ENCODE measurements around the gene JMJD8.

GRCh38 chr16:680625-680945 is 3.5 kb downstream of the JMJD8 start:
- TF ChIP-seq, protein P1, sequence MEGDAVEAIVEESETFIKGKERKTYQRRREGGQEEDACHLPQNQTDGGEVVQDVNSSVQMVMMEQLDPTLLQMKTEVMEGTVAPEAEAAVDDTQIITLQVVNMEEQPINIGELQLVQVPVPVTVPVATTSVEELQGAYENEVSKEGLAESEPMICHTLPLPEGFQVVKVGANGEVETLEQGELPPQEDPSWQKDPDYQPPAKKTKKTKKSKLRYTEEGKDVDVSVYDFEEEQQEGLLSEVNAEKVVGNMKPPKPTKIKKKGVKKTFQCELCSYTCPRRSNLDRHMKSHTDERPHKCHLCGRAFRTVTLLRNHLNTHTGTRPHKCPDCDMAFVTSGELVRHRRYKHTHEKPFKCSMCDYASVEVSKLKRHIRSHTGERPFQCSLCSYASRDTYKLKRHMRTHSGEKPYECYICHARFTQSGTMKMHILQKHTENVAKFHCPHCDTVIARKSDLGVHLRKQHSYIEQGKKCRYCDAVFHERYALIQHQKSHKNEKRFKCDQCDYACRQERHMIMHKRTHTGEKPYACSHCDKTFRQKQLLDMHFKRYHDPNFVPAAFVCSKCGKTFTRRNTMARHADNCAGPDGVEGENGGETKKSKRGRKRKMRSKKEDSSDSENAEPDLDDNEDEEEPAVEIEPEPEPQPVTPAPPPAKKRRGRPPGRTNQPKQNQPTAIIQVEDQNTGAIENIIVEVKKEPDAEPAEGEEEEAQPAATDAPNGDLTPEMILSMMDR (tag by site-specific recombination; IDR thresholded peaks at IDR 0.05): no peak
- TF ChIP-seq ZNF133 (tag by site-specific recombination; IDR thresholded peaks at IDR 0.05): no peak
- no peak for TF ChIP-seq ZNF777 (tag by site-specific recombination; IDR thresholded peaks at IDR 0.05; ENCODE audit: borderline replicate concordance)
- TF ChIP-seq ZNF175 (tag by site-specific recombination; IDR thresholded peaks at IDR 0.05): no peak
- no peak for TF ChIP-seq KLF9 (tag by site-specific recombination; IDR thresholded peaks at IDR 0.05; ENCODE audit: low read depth)
- TF ChIP-seq ZBTB49 (tag by site-specific recombination; IDR thresholded peaks at IDR 0.05; ENCODE audit: low read depth): no peak

Measured in HEK293 (cell line).